Colon (tissue), 2 donors: Measurements from ENCODE around the gene SLC11A2.
"Not testable (repeated sequence)": the region's sequence is repeated elsewhere in the genome, so short reads cannot be mapped to it uniquely, and the experiment has no call there.

Source experiments
- FAIRE-seq: peaks from 2 replicates; lab custom pipeline; 2012; peaks lifted over from hg19 to GRCh38; lab: Jason Lieb, UNC
- donor health status: control.
- donor health status: control.

The SLC11A2 gene

GRCh38 chr12:50990147-50990727 lies 35.9 kb downstream of the SLC11A2 start:
- no peak for FAIRE-seq

- FAIRE-seq: no peak
Observed at GRCh38 chr12:50988871-50989270, 37.3 kb downstream of the SLC11A2 start.

- no peak for FAIRE-seq
Observed at GRCh38 chr12:50988051-50988450, 38.1 kb downstream of the SLC11A2 start.

- no peak for FAIRE-seq
Observed at GRCh38 chr12:50986966-50987737, 39.0 kb downstream of the SLC11A2 start.

GRCh38 chr12:50985322-50985721 lies 40.9 kb downstream of the SLC11A2 start:
- FAIRE-seq: no peak

- FAIRE-seq: no peak
Observed at GRCh38 chr12:50984586-50985298, 41.4 kb downstream of the SLC11A2 start.

GRCh38 chr12:50981319-50982239 lies 44.6 kb downstream of the SLC11A2 start:
- FAIRE-seq: no peak

GRCh38 chr12:50980545-50980944 lies 45.6 kb downstream of the SLC11A2 start:
- no peak for FAIRE-seq

GRCh38 chr12:50979369-50980052 lies 46.7 kb downstream of the SLC11A2 start:
- no peak for FAIRE-seq

- FAIRE-seq: no peak
Observed at GRCh38 chr12:50971946-50972345, 54.2 kb downstream of the SLC11A2 start.

- no peak for FAIRE-seq
Observed at GRCh38 chr12:50964432-50964831, 61.8 kb downstream of the SLC11A2 start.

GRCh38 chr12:50961708-50962107 lies 64.5 kb downstream of the SLC11A2 start:
- FAIRE-seq: no peak

GRCh38 chr12:50960130-50960529 lies 66.1 kb downstream of the SLC11A2 start:
- FAIRE-seq: no peak

- FAIRE-seq: no peak
Observed at GRCh38 chr12:50955697-50956096, 70.5 kb downstream of the SLC11A2 start.

- peak; percentile 49 for FAIRE-seq
Observed at GRCh38 chr12:50955288-50955687, 70.9 kb downstream of the SLC11A2 start.

- not testable (repeated sequence) for FAIRE-seq
Observed at GRCh38 chr12:50954789-50955188, 71.4 kb downstream of the SLC11A2 start.

- FAIRE-seq: no peak
Observed at GRCh38 chr12:50953047-50953446, 73.1 kb downstream of the SLC11A2 start.

GRCh38 chr12:50952510-50952909 lies 73.7 kb downstream of the SLC11A2 start, which contains the start of gene HIGD1C:
Gene HIGD1C (plus strand): TSS chr12:50952544. CDS start chr12:50953999, 1,455 bp downstream.
- no peak for FAIRE-seq

GRCh38 chr12:50951112-50951511 lies 75.1 kb downstream of the SLC11A2 start:
- FAIRE-seq: no peak

- no peak for FAIRE-seq
Observed at GRCh38 chr12:50949801-50950302, 76.3 kb downstream of the SLC11A2 start.

- FAIRE-seq: no peak
Observed at GRCh38 chr12:50948798-50949197, 77.4 kb downstream of the SLC11A2 start.
